GM12878 (cell line): ENCODE measurements around the gene OPN4. TPM values are rescaled to one million over a fixed set of nuclear protein-coding genes. Genes with fewer than 3 reads are reported as not detected.

Source experiments
- ATAC-seq: fragments of 200-7000 bp; cut with Tn5 transposase; 3 replicates; pipeline ENCODE4 v1.9.1; 2020; ENCODE audit warnings: mild to moderate bottlenecking, moderate library complexity
- BruUV-seq: library from RNA; stranded (reverse); fragments of 400-500 nt; replicated peaks from 2 replicates; lab custom pipeline; 2021; lab: Mats Ljungman, UMichigan
- CTCF ChIA-PET: fragments of 300-600 bp; sonication (Branson Sonifier 250); formaldehyde crosslinking; extraction: SDS; loops from one replicate; lab custom pipeline; 2021; ENCODE audit warnings: inconsistent platforms; lab: Yijun Ruan, JAX
- POLR2A ChIA-PET: fragments of 350-600 bp; formaldehyde crosslinking; extraction: SDS; loops from one replicate; lab custom pipeline; 2021; ENCODE audit warnings: inconsistent platforms; lab: Charles Lee
- RAD21 ChIA-PET: fragments of 300-600 bp; sonication (Branson Sonifier 250); formaldehyde crosslinking; loops from one replicate; lab custom pipeline; 2023; ENCODE audit warnings: antibody characterized with exemption; ENCODE audit not compliant: unreplicated experiment; lab: Charles Lee
- SMC1A ChIA-PET: fragments of 300-600 bp; sonication (Branson Sonifier 250); formaldehyde crosslinking; loops from one replicate; lab custom pipeline; 2023; ENCODE audit not compliant: unreplicated experiment, uncharacterized antibody; lab: Charles Lee
- DNase-seq: peaks from one replicate; pipeline ENCODE4 v3.0.0-alpha.2; 2011; ENCODE audit warnings: low read depth, low spot score
- FAIRE-seq: peaks from 3 replicates; lab custom pipeline; 2011; peaks lifted over from hg19 to GRCh38; lab: Jason Lieb, UNC
- H2AFZ ChIP-seq: 2 replicates; pipeline ENCODE4 v1.6.0; 2011; ENCODE audit warnings: low read depth, low read length, control low read depth; ENCODE audit not compliant: control insufficient read depth
- H3K27ac ChIP-seq: 2 replicates; pipeline ENCODE4 v1.5.1; 2011; ENCODE audit warnings: control low read depth; ENCODE audit not compliant: control insufficient read depth, insufficient read depth
- H3K27me3 ChIP-seq, 2 experiments: replicated peaks in 1 of 2; 2 replicates each; pipeline versions ENCODE4 v1.6.0 to v1.6.1; 2011; ENCODE audit warnings: low read length in 1 of 2; ENCODE audit not compliant: control insufficient read depth in 2 of 2, insufficient read depth in 2 of 2
- H3K36me3 ChIP-seq, 2 experiments: 2 replicates each; pipeline ENCODE4 v1.5.1; 2011; ENCODE audit warnings: low read length in 1 of 2; ENCODE audit not compliant: control insufficient read depth in 2 of 2, insufficient read depth in 2 of 2
- H3K4me1 ChIP-seq: 2 replicates; pipeline ENCODE4 v1.6.1; 2011; ENCODE audit warnings: mild to moderate bottlenecking, low read length, moderate library complexity, mixed read lengths; ENCODE audit not compliant: control insufficient read depth, insufficient read depth
- H3K4me2 ChIP-seq: 2 replicates; pipeline ENCODE4 v1.6.0; 2011; ENCODE audit warnings: control low read depth; ENCODE audit not compliant: control insufficient read depth, insufficient read depth
- H3K4me3 ChIP-seq: fragments of 200-600 bp; sonication (generic); 2 replicates; pipeline ENCODE4 v1.5.1; 2016
- H3K79me2 ChIP-seq: 2 replicates; pipeline ENCODE4 v1.6.0; 2011; ENCODE audit warnings: low read length; ENCODE audit not compliant: control insufficient read depth, insufficient read depth
- H3K9ac ChIP-seq: 2 replicates; pipeline ENCODE4 v1.8.0; 2011; ENCODE audit warnings: low read length, control low read depth, mixed read lengths; ENCODE audit not compliant: control insufficient read depth, insufficient read depth
- H3K9me3 ChIP-seq: replicated peaks from 3 replicates; pipeline ENCODE4 v1.5.1; 2011; ENCODE audit warnings: mild to moderate bottlenecking, low read length; ENCODE audit not compliant: control insufficient read depth, insufficient read depth
- H4K20me1 ChIP-seq: 2 replicates; pipeline ENCODE4 v1.6.0; 2011; ENCODE audit not compliant: control insufficient read depth, insufficient read depth
- CBX5 ChIP-seq: sonication (generic); IDR thresholded peaks from 2 replicates; pipeline ENCODE4 v1.6.1; 2016; ENCODE audit warnings: low read depth, moderate library complexity, mild to moderate bottlenecking, inconsistent platforms
- CHD4 ChIP-seq: fragments of 200-600 bp; sonication (generic); IDR thresholded peaks from 2 replicates; pipeline ENCODE4 v1.6.1; 2016; ENCODE audit warnings: mild to moderate bottlenecking
- GABPA ChIP-seq: IDR thresholded peaks from 2 replicates; pipeline ENCODE4 v1.6.1; 2014; ENCODE audit warnings: antibody characterized with exemption, low read depth, mild to moderate bottlenecking, inconsistent platforms
- HDAC6 ChIP-seq: fragments of 200-600 bp; sonication (generic); IDR thresholded peaks from one replicate; pipeline ENCODE4 v1.8.0; 2017; ENCODE audit warnings: antibody characterized with exemption; ENCODE audit not compliant: unreplicated experiment
- NR2C2 ChIP-seq: IDR thresholded peaks from 2 replicates; pipeline ENCODE4 v1.6.1; 2011; ENCODE audit warnings: borderline replicate concordance, low read depth; ENCODE audit not compliant: control insufficient read depth, insufficient read length
- PBX3 ChIP-seq: IDR thresholded peaks from 2 replicates; pipeline ENCODE4 v1.6.1; 2011; ENCODE audit warnings: mild to moderate bottlenecking, low read depth, low read length, moderate library complexity; ENCODE audit not compliant: insufficient replicate concordance
- RCOR1 ChIP-seq: conservative IDR thresholded peaks from 2 replicates; pipeline ENCODE4 v1.6.1; 2012; ENCODE audit warnings: low read depth, low read length, improper control_type of control experiment
- RUNX3 ChIP-seq: IDR thresholded peaks from 2 replicates; pipeline ENCODE4 v1.6.1; 2012; ENCODE audit warnings: low read length, inconsistent platforms
- ZBED1 ChIP-seq: IDR thresholded peaks from 2 replicates; pipeline ENCODE4 v1.6.1; 2016; ENCODE audit warnings: borderline replicate concordance
- WGBS: methylation state at CpG from one replicate; pipeline ENCODE4 v1.1.6; 2016; ENCODE audit warnings: low lambda C conversion rate; ENCODE audit not compliant: insufficient replicate concordance, insufficient coverage; ENCODE audit errors: missing lambda C conversion rate; 5-methylcytosine and 5-hydroxymethylcytosine counted together
- in situ Hi-C: fragments of 300-500 bp; cut with MboI; formaldehyde crosslinking; loops from 9 replicates; pipeline ENCODE4 v1.14.3; 2018; ENCODE audit warnings: mixed read lengths
- intact Hi-C: fragments of 100-400 bp; cut with micrococcal nuclease; formaldehyde crosslinking; loops from one replicate; pipeline ENCODE4 v1.14.2; 2022; ENCODE audit not compliant: unreplicated experiment
- polyA plus RNA-seq, 11 experiments: library from polyadenylated mRNA; depleted of rRNA in 4 of 11; unstranded in 6 of 11; stranded (reverse) in 5 of 11; fragments of >200 nt; fragmentation: Nextera tagmentation in 4 of 11; fragmentation: Illumina TruSeq in 1 of 11; extraction: Ambion mirVana in 4 of 11; extraction: Trizol in 1 of 11; gene quantifications; 1 replicate in 1 of 11; 2 replicates in 10 of 11; pipeline versions ENCODE4 v1.2.1 to v1.2.3, GENCODE V29; 2011 to 2016; ENCODE audit warnings: inconsistent platforms in 2 of 11, missing spikeins in 2 of 11, low read depth in 1 of 11
- total RNA-seq, 4 experiments: library from RNA; depleted of rRNA in 3 of 4; stranded (reverse); fragments of >200 nt in 3 of 4; fragmentation: Illumina TruSeq in 1 of 4; extraction: Trizol in 1 of 4; gene quantifications; 2 replicates each; pipeline versions ENCODE4 v1.2.1 to v1.2.3, GENCODE V29; 2013 to 2021
- TF ChIP-seq, protein P1 (sequence below): IDR thresholded peaks from 2 replicates; pipeline ENCODE4 v1.6.1; 2012; ENCODE audit warnings: low read depth, low read length, improper control_type of control experiment
- TF ChIP-seq, protein P2 (sequence below): fragments of 450-650 bp; IDR thresholded peaks from 2 replicates; pipeline ENCODE4 v1.6.1; 2016; ENCODE audit warnings: mild to moderate bottlenecking

OPN4 gene
- total and polyA plus RNA-seq, 10 of the 15 experiments (the other 5 are each of a cell fraction or from before 2014, with no cell fraction given) = not detected

DNA sequence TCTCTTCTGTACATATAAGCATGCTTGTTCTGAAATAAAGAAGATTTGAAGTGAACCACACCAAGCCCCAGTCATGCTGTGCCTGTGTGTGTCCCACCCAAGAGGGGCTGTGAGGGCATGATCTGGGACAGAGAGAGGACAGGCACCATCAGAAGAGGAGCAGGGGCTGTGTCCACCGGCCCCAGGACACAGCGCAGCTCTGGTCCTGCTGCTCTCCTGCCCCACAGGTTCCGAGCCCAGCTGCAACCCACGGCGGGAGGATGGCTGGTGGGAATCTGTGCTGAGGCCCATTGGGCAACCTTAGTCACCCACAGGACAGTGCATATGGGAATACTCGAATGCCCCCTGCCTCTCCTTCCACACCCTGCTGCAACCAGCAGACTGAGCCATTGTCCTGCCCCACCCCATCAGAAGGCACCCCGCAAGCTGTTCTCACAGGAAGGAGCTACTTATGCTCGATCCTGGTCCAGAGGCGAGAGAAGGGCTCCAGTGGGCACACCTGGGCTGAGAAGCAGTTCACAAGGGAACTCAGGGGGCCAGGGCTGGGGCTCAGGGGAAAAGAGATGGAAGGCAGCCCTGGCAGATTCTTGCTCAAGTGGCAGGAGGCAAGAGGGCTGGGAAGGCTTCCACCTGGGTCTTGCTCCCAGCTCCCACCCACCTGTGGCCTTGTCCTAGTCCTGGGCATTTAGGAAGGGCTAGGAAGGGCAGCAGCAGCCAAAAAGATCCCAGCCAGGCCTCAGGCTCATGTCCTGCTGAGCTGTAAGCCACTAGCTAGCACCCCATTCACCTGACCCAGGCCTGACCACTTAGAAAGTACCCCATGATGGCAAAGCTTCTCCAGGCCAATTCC lies 45.9 kb downstream of the OPN4 start:
- H3K4me1 ChIP-seq = no peaks in the 10 kb centered on the region
- no peaks in the 10 kb centered on the region for H3K79me2 ChIP-seq
- in situ Hi-C loops (loop anchor here (5.0 kb wide), 1 partner anchor 197 kb away; no protein-coding TSS in a partner anchor), intact Hi-C loops (no loop called here)
- H2AFZ ChIP-seq = no peak overlapping the region
- TF ChIP-seq, protein P1, sequence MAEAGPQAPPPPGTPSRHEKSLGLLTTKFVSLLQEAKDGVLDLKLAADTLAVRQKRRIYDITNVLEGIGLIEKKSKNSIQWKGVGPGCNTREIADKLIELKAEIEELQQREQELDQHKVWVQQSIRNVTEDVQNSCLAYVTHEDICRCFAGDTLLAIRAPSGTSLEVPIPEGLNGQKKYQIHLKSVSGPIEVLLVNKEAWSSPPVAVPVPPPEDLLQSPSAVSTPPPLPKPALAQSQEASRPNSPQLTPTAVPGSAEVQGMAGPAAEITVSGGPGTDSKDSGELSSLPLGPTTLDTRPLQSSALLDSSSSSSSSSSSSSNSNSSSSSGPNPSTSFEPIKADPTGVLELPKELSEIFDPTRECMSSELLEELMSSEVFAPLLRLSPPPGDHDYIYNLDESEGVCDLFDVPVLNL = no peak
- no peak for TF ChIP-seq NR2C2
- TF ChIP-seq, protein P2, sequence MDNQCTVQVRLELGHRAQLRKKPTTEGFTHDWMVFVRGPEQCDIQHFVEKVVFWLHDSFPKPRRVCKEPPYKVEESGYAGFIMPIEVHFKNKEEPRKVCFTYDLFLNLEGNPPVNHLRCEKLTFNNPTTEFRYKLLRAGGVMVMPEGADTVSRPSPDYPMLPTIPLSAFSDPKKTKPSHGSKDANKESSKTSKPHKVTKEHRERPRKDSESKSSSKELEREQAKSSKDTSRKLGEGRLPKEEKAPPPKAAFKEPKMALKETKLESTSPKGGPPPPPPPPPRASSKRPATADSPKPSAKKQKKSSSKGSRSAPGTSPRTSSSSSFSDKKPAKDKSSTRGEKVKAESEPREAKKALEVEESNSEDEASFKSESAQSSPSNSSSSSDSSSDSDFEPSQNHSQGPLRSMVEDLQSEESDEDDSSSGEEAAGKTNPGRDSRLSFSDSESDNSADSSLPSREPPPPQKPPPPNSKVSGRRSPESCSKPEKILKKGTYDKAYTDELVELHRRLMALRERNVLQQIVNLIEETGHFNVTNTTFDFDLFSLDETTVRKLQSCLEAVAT = no peak
- no peak for TF ChIP-seq HDAC6
- TF ChIP-seq CHD4 = no peak
- TF ChIP-seq ZBED1 = no peak
- no peak for TF ChIP-seq CBX5
- no peak for TF ChIP-seq RUNX3
- no peak for TF ChIP-seq RCOR1
- no peak for TF ChIP-seq PBX3
- TF ChIP-seq GABPA = no peak
- H4K20me1 ChIP-seq = no peaks in the 10 kb centered on the region
- ChIA-PET RAD21 (no interaction called here), SMC1A (no interaction called here), CTCF (interaction anchor here (0.9 kb wide), 1 partner anchor 9 kb away, joined by 3 read pairs; no protein-coding TSS in a partner anchor), POLR2A (no interaction called here)
- peaks cover 0 to under 1% of the 10 kb centered on the region in 2 experiments; a peak in 2 of 4 replicates for H3K27me3 ChIP-seq
- ATAC-seq = no peak
- no peak overlapping the region for H3K4me2 ChIP-seq
- no peak overlapping the region for H3K27ac ChIP-seq
- 44% methylated on average over 9 of the region's 9 CpGs for WGBS
- H3K4me3 ChIP-seq = no peak overlapping the region
- DNase-seq = no peak
- no peak overlapping the region for H3K9ac ChIP-seq
- BruUV-seq = no TSS peak
- FAIRE-seq = no peak
- H3K36me3 ChIP-seq = no peaks in the 10 kb centered on the region
- no peaks in the 10 kb centered on the region for H3K9me3 ChIP-seq
